Hematopoietic multipotent progenitor cell treated with erythropoietin and hydrocortisone succinate and interleukin-3 and kit ligand, for 6 days (in vitro differentiated cells): ENCODE data around the gene TRAPPC2B.

ENCODE experiments used
- DNase-seq: peaks from one replicate; pipeline ENCODE4 v3.0.0-alpha.2; 2015

TRAPPC2B gene

DNA sequence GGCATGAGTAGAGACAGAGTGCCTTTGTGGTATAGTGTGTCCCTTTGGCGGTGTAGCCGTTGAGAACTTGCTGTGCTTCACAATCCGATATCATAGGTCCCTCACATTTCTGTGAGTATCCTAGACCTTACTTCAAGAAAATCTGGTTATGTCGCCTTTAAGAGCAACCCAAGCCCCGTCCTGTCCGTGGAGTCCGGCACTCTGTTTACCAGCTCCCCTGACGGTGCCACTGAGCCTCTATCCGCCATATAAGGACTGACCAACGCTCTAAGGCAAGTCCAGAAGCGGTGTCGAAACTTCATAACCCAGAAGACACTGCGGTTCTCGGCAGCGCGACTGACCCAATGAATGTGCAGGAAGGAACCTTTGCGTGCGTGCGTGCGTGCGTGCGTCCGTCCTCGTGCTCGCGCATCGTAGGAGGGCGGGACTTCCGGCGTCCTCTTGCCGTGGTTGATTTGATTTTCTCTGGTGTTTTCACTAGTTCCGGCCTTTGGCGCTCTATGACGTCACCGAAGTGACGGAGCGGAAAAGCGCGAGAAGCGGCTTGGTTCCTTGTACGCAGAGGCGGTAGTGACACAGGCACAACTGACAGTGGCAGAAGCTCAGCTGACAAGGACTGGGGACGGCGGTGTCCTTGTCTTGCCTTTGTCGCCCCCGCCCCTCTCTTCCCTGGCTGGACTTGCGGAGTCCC, at the start of gene TRAPPC2B, which contains the start of gene ZNF547:
TSS of gene TRAPPC2B (plus strand) at position 555 of the 691 bp plus-strand sequence. CDS start 1,283 bp downstream, outside the sequence.
TSS of gene ZNF547 (plus strand) at position 555 of the 691 bp plus-strand sequence. CDS start 5,005 bp downstream, outside the sequence.
- DNase-seq = peak; percentile 99

DNA sequence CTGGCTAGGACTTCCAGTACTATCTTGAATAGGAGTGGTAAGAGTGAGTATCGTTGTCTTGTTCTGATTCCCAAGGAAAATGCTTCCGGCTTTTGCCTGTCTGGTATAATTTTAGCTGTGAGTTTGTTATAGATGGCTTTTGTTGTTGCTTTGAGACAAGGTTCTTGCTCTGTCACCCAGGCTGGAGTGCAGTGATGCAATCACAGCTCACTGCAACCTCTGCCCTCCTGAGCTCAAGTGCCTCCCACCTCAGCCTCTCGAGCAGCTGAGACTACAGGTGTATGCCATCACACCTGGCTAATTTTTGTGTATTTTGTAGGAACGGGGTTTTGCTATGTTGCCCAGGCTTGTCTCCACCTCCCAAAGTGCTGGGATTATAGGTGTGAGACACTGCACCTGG, 49.2 kb upstream of the TRAPPC2B start:
- no peak for DNase-seq

- DNase-seq = no peak
Observed at GRCh38 chr19:57317503-57317902, 45.8 kb upstream of the TRAPPC2B start.

DNA sequence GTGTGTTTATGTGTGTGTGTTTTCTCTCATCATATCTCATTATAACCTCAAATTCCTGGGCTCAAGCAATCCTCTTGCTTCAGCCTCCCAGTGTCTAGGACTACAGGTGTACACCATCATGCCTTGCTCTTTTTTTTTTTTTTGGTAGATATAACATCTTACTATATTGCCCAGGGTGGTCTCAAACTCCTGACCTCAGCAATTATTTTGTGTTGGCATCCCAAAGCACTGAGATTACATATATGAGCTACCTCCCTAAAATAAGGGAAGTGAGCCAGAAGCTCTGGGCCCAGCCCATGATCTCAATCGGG, 43.5 kb upstream of the TRAPPC2B start:
- no peak for DNase-seq

DNA sequence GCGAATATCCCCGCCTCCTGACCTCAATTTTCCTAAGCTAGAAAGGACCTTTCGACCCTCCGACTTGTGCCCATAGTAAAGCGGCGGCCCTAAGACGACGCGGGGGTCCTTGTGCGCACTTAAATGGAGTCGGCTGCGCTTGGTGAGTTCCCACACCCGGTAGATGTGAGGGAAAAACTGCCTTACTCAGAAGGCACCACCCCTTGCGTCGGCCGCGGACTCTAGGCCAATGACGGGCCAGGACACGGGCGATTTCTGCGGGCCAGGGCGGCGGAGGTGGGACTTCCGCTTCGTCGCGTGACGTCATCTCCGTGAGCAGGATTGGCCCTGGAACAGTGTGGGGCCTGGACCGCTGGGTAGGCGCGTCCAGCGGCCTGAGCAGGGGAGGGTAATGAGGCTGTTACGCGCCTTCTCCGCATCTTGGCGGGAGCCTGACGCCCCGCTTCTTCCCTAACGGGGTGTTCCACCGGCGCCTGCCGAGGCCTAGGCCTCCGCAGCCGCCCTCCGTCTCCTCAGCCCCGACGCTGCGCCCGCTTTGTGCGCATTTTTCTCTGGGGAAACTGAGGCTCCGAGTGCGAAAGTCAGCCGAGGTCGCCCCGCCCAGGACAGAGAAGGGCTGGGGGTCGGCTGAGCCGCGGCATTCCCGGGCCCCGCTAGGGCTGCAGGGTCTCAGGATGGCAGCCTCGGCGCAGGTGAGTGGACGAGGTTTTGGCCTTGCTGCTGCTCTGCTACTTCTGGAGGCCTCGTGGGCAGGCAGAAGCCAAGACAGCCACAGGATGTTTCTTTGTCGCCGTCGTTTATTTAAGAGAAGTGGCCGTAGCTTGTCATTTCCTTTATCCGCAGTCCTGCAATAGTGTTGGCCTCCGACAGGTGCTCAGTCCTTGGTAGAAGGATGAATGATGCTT, 42.9 kb upstream of the TRAPPC2B start, which contains the start of gene ZNF543:
TSS of gene ZNF543 (plus strand) at position 293 of the 905 bp plus-strand sequence. CDS start at position 675, 382 bp downstream.
- peak; percentile 98 for DNase-seq

DNA sequence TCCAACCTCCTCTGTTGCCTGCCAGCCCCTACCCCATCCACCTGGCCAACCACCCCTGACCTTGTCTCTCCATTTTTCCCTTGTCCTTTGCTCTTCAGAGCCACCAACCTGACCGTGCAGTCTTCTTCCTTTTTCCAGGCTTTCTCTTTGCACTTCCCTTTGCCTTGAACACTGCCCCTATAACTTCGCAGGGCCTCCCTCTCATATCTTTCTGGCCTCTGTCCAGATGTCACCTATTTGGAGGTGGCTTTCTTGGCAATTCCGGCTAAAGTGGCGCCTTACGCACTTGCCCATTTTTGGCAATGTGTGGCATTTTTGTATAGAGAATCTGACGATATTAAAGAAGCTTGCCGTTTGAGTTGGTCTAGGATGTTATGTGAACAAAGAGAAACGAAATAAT, 42.2 kb upstream of the TRAPPC2B start:
- peak; percentile 17 for DNase-seq

GRCh38 chr19:57321751-57322150, 41.6 kb upstream of the TRAPPC2B start:
- DNase-seq = peak; percentile 30

DNA sequence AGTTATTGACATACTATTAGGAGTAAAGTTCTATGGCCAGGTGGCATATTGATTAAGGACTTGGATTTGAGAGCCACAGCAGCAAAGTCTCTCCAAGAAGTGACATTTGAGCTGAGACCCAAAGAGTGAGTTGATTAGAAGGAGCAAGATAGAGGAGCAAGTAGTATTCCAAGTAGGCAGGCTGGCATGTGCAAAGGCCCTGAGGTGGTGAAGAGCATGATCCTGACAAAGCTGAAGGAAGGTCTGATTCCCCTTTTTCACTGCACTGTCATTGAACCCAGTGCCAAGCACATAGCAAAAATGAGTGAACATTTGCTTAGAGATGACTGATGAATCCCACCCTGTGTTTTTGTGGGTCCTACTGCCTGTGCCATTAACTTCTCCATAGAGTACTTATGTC, 38.4 kb upstream of the TRAPPC2B start:
- no peak for DNase-seq

- DNase-seq = no peak
Observed at GRCh38 chr19:57327993-57328392, 35.4 kb upstream of the TRAPPC2B start.

DNA sequence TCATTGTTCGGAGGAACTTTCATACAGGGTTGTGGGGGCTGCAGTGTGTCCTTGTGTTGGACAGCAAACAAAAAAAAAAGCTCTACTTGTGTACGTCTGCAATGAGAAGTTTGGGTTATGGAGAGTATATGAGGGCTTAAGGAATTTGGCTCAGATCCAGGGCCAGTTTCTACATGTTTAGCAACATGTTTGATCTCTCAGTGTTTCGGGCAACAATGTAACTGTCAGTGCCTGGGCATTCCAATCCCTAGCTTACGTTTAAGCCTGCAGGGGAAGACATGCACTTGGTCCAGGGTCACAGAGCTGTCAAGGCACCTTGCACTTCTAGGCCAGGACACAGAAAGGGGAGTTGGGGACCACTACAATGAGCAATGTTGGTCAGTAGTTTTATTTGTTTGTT, 29.2 kb upstream of the TRAPPC2B start:
- DNase-seq = peak; percentile 14

GRCh38 chr19:57338877-57339276, 24.5 kb upstream of the TRAPPC2B start:
- DNase-seq = no peak

DNA sequence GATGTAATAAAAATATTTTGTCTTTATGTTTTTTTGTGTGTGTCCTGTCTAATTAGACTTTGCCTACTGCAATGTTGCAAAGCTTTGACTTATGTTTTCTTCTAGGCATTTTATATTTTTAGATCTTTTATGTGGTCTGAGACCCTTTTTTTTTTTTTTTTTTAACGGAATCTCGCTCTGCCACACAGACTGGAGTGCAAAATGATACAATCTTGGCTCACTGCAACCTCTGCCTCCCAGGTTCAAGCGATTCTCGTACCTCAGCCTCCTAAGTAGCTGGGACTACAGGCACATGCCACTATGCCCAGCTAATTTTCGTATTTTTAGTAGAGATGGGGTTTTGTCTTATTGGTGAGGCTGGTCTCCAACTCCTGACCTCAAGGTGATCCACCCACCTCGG, 20.8 kb upstream of the TRAPPC2B start:
- DNase-seq = no peak

DNA sequence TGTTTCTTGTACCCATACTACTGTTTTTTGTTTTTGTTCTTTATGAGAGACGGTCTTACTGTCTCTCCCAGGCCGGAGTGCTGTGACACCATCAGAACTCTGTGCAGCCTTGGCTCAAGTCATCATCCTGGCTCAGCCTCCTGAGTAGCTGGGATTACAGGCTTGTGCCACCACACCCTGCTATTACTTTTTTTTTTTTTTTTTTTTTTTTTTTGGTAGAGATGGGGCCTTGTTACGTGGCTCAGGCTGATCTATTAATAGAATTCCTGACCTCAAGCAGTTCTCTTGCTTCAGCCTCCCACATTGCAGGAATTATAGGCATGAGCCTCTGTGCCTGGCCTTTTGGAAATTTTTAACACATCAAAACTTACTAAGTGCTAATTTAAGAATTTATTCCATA, 15.2 kb upstream of the TRAPPC2B start:
- no peak for DNase-seq

GRCh38 chr19:57350877-57351805, 12.2 kb upstream of the TRAPPC2B start, which contains the start of gene ZNF304:
ZNF304 (plus strand) TSS chr19:57351271; CDS start chr19:57351665, 394 bp downstream.
- peak; percentile 98 for DNase-seq

DNA sequence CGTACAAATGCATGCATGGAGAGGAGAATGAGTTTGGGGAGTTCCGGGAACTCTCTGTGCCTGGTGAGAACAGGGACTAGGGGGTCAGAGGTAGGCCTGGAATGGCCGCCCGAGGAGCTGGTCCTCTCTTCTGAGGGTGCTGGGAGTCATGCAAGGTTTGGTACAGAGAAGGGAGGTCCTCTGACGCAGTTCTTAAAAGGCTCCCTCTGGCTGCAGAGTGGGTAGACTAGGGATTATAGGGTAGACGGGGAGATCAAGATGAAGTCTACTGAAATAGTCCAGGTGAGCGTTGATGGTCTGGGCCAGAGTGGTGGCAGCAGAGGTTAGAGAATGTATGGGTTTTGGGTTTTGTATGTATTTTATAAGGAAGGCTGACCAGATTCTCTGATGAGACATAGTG, 11.5 kb upstream of the TRAPPC2B start:
- DNase-seq = peak; percentile 47

GRCh38 chr19:57355916-57356315, 7.4 kb upstream of the TRAPPC2B start:
- no peak for DNase-seq

DNA sequence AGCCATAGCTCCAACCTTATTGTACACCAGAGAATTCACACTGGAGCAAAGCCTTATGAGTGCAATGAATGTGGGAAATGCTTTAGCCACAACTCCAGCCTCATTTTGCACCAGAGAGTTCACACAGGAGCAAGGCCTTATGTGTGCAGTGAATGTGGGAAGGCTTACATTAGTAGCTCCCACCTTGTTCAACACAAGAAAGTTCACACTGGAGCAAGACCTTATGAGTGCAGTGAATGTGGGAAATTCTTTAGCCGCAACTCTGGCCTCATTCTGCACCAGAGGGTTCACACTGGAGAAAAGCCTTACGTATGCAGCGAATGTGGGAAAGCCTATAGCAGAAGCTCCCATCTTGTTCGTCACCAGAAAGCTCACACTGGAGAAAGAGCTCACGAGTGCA, 5.9 kb upstream of the TRAPPC2B start:
- no peak for DNase-seq

- DNase-seq = no peak
Observed at GRCh38 chr19:57359300-57359699, 4.1 kb upstream of the TRAPPC2B start.

- DNase-seq = no peak
Observed at GRCh38 chr19:57362419-57362818, 932 bp upstream of the TRAPPC2B start.

DNA sequence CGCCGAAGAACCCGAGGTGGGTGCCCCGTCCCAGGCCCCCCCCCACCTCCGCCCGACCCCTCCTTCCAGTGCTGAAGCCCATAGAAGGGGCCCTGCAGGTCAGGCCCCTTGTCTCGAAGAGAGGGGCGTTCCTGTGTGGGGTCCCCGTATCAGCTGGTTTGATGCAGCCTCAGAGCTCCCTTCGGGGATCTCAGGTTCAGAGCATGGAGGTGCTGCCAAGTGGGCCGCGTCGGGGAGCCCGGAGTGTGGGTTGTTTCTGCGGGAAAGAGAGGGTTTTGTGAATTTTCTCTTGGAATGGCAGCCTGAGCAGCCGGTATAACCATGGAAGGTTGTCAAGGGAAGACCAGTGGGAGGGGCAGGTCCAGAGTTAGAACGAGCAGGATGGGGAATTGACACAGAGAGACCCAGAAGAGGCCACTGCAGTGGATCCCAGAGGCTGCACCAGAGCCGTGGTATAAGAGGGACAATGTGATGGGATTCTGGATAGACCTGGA, 384 bp downstream of the TRAPPC2B start:
- peak; percentile 20 for DNase-seq

GRCh38 chr19:57366776-57367175, 3.4 kb downstream of the TRAPPC2B start:
- no peak for DNase-seq

- DNase-seq = no peak
Observed at GRCh38 chr19:57374179-57374578, 10.8 kb downstream of the TRAPPC2B start.
